GM12865 (cell line): ENCODE results near the gene NFATC2.

Experiments used
- DNase-seq: peaks from one replicate; pipeline ENCODE4 v3.0.0; 2010; ENCODE audit warnings: low read depth
- H3K4me3 ChIP-seq: 2 replicates; pipeline ENCODE4 v1.5.1; 2011; ENCODE audit warnings: mild to moderate bottlenecking, low read depth, low read length, control low read depth
- TF ChIP-seq, protein P1 (sequence below): IDR thresholded peaks from 2 replicates; pipeline ENCODE4 v1.5.1; 2011; ENCODE audit warnings: low read length, control low read depth, low read depth, inconsistent platforms; ENCODE audit not compliant: insufficient read depth; ENCODE audit errors: missing control alignments

NFATC2 gene

DNA sequence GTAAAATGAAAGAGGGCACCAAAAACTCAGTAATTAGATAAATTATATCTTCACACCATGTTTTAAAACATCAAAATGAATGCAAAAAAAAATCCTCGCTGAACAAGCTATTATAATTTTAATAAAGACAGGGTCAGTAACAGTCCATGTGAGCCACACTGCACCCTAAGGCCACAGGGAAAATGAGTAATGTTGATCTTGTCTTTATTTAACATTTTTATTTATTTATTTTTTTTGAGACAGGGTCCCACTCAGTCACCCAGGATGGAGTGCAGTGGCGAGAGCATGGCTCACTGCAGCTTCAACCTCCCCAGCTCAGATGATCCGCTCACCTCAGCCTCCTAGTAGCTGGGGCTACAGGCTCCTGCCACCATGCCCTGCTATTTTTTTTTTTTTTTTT lies 8.7 kb upstream of the NFATC2 start:
- no peak for DNase-seq
- TF ChIP-seq, protein P1, sequence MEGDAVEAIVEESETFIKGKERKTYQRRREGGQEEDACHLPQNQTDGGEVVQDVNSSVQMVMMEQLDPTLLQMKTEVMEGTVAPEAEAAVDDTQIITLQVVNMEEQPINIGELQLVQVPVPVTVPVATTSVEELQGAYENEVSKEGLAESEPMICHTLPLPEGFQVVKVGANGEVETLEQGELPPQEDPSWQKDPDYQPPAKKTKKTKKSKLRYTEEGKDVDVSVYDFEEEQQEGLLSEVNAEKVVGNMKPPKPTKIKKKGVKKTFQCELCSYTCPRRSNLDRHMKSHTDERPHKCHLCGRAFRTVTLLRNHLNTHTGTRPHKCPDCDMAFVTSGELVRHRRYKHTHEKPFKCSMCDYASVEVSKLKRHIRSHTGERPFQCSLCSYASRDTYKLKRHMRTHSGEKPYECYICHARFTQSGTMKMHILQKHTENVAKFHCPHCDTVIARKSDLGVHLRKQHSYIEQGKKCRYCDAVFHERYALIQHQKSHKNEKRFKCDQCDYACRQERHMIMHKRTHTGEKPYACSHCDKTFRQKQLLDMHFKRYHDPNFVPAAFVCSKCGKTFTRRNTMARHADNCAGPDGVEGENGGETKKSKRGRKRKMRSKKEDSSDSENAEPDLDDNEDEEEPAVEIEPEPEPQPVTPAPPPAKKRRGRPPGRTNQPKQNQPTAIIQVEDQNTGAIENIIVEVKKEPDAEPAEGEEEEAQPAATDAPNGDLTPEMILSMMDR, result no peak
- H3K4me3 ChIP-seq, result no peak overlapping the region

DNA sequence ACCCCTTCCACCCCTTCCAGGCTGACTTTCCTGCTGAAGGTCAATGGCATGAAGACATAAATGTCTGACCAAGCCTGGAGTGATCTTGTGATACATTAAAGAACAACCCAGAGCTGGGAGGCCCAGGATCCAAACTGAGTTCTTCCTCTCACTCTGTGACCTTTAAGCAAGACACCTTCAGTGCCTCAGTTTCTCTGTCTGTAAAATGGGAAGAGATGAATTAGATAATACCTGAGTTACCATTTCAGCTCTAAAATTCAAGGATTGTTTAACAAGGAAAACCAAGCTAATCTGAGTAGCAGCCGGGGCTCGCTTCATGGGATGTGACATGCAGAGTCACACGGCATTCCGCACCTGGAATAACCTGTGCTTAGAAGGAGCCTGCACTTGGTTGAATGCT lies 7.0 kb upstream of the NFATC2 start:
- DNase-seq, result no peak
- no peak overlapping the region for H3K4me3 ChIP-seq
- TF ChIP-seq, protein P1, result no peak

DNA sequence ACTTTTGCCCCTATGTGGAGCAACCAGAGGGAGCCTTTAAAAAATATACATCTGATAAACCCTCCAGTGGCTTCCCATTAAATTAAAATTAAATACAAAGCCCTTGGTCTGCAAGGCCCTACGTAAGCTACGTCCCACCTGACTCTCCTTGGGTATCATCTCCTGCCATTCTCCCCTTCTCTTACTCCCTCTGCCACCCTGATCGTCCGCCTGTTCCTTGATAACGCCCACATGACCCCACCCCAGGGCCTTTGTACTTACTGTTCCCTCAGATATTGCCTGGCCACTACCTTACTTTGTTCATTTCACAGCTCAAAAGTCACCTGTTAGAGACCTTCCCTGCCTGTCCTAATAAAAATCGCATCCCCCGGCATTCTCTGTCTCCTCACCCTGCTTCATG lies 5.4 kb upstream of the NFATC2 start:
- H3K4me3 ChIP-seq, result no peak overlapping the region
- TF ChIP-seq, protein P1, result no peak
- DNase-seq, result no peak

DNA sequence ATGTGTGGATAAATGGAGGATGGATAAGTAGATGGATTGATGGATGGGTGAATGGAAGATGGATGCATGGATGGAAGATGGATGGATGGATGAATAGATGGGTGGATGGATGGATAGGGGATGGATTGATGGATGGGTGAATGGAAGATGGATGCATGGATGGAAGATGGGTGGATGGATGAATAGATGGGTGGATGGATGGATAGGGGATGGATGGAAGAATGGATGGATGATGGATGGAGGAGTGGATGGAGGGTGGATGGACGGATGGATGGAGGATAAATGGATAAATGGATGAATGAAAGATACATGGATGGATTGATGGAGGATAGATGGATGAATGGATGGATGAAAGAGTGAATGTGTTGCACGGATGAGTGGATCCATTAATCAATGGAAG lies 3.0 kb upstream of the NFATC2 start:
- no peak for DNase-seq
- TF ChIP-seq, protein P1, result no peak
- H3K4me3 ChIP-seq, result no peak overlapping the region

DNA sequence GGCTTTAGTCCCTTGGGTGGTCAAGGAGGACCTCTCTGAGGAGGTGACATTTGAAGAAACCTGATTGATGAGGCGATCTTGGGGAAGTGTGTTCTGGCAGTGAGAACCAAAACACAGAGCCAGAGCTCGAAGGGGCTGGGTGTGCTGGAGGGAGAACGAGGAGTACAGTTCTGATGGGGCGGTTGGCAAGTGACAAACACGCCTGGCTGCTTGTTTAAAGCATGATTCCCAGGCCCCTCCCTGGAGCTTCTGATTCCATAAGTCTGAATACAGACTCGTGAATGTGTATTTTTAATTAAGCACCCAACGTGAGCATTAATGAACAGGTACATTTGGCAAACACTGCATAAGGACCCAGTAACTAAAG lies 886 bp upstream of the NFATC2 start:
- no peak overlapping the region for H3K4me3 ChIP-seq
- no peak for DNase-seq
- TF ChIP-seq, protein P1, result no peak

DNA sequence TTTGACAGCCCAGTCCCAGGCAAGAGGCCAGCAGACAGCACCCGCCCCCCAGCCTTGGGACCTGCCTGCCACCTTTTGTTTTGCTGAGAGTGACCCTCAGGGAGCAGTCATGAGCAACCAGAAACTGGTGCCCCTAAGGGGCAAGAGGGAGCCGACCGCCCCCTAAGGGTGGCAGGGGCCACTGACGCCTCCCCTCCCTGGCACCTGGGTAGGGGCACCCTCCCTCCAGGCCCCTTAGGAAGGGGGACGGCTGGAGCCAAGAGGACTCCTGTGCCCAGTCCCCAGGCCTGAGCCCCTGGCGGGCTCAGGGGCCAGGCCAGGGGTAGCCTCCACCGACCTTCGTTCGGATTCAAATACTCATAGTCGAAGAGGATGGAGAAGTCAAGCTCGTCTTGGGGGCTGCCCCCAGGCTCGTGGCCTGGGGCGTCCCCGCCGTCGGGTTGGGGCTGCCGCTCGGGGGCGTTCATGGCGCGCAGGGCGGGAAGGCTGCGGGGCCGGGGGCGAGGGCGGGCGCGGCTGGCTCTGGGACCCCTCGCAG lies 417 bp downstream of the NFATC2 start:
- TF ChIP-seq, protein P1, result peak; percentile 50
- peak overlapping the region; percentile 76 for H3K4me3 ChIP-seq
- peak; percentile 66 for DNase-seq
